HL-60/S4 (cell line): ENCODE data around the gene ASCL2.

Experiments used
- in situ Hi-C: fragments of 300-500 bp; cut with MboI; formaldehyde crosslinking; loops from 2 replicates; pipeline ENCODE4 v1.14.3; 2022; ENCODE audit warnings: low sequenced_read_pairs

The ASCL2 gene, protein sequence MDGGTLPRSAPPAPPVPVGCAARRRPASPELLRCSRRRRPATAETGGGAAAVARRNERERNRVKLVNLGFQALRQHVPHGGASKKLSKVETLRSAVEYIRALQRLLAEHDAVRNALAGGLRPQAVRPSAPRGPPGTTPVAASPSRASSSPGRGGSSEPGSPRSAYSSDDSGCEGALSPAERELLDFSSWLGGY

DNA sequence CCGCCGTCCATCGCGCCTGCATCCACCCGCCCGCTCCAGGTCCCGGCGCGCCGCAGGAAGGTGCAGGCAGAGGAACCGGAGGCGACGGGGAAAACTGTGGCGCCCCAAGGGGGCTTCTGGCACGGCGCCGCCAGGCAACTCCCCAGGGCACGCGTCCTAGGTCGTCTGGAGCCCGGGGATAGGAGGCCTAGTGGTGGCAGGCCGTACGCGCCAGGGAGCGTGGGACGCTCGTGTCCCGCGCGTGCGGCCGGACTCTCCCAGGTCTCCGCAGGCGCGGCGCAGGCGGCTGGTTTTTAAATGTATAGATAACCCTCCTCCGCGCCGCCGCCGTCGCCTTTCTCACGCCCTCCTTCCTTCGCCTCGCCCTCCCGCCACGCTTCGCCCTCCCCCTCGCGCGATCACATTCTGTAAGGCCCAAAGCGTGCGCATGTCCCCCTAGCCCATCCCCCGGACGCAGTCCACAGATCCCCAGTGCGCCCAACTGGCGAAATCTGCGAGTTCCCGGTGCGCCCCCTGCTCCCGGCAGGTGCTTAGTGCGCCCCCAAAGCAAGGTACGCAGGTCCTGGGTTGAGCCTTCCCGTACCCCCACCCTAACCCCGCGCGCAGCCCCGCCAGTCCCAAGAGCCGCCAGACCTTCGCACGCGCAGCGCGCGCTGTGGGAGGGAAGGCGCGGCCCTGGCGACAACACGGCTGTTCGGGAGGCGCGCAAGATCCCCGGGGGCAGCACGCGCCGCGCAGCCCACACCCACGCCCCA, at the start of gene ASCL2:
Gene ASCL2, minus strand, starts transcription at position 267 of the 755 bp plus-strand sequence. Its CDS starts 256 bp downstream, at position 11.
- in situ Hi-C loops: no loop called here

DNA sequence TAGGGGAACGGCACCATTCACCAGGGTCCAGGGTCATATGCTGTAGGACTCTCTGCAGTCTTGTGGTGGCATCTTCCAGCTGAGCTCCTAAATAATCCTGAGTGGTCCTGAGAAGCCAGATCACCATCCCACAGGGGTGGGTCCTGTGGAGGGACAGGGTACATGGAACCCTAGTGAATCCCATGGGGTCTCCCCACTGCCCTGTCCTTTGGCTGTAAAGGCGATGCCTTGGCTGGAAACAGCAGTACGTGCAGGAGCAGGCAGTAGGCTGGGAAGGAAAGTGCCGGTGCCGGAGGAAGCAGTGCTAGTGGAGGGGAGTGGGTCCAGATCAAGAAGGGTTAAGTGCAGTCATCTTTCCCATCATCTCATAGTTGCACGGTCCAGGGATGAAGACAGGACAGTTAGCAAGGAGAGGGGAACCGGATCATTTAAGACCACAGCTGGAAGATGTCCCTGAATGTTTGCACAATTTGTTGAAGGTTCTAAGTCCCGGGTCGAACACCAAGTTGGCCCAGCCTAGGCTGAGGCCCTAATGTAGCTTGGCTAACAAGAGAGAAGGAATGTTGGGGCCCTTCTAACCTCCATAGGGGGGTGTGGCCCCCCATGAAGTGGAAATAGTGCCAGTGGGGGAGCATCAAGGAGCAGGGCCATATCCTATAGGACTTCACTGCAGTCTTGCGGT, 49.5 kb upstream of the ASCL2 start:
- in situ Hi-C loops: no loop called here

DNA sequence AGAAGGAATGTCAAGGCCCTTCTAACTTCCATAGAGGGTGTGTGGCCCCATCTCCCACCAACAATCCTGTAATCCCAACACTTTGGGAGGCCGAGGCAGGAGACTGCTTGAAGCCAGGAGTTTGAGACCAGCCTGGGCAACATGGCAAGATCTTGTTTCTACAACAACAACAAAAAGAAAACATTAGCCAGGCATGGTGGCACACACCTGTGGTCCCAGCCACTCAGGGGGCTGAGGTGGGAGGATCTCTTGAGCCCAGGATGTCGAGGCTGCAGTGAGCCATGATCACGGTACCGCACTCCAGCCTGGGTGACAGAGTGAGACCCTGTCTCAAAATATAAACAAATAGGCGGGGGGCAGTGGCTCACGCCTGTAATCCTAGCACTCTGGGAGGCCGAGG, 48.3 kb upstream of the ASCL2 start:
- in situ Hi-C loops: no loop called here

DNA sequence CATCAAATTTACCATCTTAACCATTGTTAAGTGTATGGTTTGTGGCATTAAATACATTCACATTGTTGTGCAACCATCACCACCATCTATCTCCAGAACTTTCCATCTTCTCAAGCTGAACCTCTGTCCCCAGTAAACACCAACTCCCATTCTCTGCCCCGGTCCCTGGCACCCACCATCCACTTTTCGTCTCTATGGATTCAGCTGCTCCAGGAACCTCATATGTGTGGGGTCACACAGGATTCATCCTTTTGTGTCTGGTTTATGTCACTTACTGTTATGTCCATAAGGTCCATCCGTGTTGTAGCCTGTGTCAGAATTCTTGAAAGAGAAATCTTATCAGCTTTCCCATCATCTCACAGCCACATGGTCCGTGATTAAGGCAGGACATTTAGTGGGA, 47.7 kb upstream of the ASCL2 start:
- in situ Hi-C loops: no loop called here

DNA sequence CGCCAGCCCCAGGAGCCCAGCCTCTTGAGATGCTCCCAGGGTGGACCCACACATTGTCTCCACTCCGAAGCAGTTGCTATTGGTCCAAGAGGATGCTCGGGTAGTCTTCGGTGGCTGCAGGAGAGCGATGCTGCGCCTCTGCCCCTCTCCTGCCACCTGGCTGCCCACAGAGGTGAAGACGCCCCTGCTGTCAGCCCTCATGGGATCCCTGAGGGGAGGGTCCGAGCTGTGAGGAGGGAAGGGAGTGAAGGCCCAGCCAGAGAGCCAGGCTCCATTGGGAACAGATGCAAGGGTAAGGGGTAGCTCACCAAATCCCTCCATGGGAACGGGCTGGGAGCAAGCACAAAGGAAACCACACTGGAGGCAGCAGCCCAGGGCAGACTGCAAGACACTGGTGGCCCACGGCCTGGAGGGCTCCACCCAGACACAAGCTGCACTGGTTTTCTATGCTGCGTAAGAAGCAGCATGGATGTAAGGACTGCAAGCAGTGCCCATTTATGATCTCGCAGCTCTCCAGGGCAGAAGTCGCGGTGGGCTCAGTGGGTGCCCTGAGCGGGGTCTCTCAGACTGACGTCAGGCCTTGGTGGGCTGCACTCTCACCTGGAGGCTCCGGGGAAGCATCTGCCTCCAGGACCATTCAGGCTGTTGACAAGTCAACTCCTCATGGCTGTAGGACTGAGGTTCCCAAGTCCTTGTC, 47.1 kb upstream of the ASCL2 start:
- in situ Hi-C loops: no loop called here

DNA sequence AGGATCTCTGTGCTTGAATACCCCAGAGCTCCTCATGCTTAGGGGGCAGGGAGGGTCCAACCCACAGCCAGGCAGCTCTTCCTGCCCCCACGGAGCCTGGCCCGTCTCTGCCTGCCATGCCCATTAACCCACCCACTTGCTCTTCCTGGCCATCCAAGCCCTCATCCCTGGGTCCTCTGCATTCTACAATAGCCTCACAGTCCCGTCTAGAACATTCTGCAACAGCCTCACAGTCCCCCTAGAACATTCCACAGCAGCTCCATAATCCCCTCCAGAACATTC, 46.5 kb upstream of the ASCL2 start:
- in situ Hi-C loops: no loop called here

DNA sequence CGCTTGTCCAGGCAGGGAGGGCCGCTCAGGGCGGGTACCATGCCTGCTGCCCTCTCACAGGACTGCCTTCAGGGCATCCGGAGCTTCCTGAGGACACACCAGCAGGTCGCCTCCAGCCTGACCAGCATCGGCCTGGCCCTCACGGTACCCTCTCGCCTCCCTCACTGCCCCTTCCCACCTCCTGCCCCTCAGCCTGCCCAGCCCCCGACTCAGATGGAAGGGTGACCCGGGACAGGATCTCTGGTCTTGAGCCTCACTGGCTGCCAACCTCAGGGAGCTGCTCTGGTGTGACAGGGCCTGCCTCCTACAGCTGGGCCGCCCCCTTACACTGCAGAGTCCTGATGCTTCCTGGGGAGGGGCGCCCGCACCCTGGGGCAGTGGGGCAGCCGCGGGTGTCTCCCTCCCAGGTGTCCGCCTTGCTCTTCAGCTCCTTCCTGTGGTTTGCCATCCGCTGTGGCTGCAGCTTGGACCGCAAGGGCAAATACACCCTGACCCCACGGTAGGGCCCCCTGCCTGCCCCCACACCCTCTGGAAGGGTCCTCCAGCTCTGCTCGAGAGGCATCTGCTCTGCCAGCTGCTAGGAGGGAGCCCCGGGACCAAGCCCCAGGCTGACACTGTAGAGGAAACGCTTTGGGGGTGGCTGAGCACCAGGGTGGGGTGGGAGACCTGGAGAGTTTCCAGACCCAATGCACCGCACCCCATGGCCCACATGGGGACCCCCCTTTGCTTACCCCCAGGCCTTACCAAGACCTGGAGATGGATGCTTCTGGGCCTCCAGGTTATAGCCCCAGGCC, 46.0 kb upstream of the ASCL2 start:
- in situ Hi-C loops: no loop called here

DNA sequence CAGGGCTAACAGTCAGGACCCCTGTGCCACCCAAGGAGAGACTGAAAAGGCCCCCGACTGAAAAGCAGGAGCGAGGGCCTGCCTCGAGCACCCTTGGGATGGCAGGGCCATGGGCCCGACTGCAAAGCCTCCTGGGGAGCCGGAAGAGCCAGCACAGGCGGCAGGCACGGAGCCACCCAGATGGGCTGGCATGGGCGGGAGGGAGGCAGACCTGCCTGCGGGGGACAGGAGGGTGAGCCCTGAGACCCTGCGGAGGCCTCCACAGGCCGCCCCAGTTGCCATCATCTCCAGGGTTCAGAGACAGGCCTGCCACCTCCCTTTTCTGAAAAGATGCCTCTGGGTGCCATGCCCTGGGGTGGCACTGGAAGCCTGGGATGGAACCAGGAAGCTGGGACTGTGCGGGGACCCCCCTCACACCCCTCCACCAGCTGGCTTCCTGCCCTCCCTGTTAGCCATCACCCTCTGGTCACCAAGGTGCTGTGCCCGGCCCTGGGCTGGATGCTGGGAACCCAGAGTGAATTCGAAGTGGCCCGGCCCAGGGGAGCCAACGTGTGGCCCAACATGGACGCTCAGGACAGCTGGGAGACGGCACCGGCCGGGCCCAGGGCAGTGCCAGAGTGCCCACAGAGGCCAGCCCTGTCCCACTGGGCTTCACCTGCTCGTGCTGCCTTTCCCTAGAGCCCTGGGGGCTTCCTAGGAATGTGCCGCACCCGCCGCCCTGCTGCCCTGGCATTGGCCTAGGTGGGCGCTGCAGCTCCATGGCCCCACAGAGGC, 45.2 kb upstream of the ASCL2 start:
- in situ Hi-C loops: no loop called here

DNA sequence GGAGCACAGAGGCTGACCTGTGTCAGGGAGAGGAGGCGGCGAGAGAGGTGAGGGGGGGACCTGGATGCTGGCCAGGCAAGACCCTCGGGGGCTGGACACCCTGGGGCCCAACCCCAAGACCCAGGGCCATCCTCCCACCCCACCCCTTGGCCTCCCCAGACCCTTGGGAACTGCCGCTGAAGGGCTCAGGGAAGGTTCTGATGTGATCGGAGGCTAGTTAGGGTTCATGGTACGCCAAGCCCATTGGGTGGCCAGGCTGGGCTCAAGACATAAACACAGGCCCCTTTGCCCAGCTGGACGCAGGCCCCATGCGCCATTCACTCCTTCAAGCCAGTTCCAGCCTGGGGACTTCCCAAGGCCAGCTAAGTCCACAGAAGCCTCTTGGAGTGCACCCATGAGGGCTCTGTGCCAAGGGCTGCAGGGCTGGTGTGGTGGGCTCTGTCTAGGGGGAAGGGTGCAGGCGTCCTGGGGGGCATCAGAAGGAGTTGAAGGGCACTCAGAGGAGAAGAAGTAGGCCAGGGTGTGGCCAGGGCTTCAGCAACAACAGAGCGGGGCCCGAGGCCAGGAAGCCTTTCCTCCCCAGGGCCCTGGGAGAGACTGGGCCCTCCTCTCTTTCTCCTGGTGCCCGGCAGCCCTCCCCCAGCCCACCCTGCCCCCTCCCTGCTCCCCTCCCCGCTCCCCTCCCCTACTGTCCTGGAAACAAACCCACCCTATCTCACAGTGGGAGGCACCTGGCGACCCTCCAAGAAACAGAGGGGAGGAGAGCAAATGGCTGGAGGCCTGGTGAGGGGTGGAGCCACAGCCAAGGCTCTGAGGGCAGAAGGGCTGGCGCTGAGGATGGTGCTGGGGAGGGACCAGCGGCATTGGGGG, 44.4 kb upstream of the ASCL2 start:
- in situ Hi-C loops: no loop called here

DNA sequence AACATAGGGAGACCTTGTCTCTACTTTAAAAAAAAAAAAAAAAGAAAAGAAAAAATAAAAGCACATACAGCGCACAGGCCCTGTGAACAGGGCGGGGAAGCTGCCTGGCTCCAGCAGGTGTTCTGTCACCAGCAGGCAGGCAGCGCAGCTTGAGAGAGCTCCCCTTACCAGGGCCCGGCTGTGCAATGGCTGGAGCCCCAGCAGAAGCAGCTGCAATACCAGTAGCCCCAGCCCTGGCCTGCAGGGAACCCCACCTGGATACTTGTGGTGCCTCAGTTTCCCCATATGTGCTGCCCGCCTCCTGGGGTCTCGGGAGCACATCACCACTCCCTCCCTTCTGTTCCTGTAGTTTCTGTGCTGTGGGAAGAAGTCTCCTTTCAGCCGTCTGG, 43.7 kb upstream of the ASCL2 start:
- in situ Hi-C loops: no loop called here

DNA sequence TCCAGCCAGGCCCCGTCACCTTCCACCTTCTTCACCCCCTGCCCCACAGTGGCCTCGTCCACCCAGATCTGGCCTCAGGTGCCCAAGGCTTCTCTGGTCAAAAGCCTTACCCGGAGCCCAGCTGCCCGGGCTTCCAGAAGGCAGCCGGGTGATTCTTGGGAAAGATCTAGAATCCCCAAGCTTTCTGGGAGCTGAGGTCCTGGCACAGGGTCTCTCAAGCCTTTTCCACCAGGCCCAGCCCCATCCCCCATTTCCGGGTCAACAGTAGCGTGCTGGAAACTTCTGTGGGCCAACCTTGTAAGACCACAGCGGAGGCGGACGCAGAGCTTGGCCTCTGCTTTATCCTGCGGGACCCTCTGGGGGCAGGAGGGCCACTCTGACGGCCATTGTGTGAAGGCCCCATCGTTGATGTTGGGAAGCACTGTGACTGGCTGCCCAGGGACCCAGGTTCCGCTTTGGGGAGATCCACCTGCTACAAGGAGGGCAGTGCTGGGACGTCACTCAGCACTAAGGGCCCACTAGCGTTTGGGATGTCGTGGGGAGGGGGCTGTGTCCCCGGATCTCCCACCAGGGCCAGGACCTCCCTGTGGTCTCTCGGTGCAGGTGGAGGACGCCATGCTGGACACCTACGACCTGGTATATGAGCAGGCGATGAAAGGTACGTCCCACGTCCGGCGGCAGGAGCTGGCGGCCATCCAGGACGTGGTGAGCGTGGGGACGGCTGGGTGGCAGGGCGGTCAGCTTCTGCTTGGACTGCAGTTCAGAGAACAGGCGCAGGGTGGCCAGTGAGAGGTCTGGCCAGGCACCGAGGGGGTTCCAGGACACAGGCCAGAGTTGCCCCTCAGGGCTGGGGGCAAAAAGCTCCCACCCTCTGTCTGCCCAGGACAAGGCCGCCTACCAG, 42.9 kb upstream of the ASCL2 start:
- in situ Hi-C loops: no loop called here

DNA sequence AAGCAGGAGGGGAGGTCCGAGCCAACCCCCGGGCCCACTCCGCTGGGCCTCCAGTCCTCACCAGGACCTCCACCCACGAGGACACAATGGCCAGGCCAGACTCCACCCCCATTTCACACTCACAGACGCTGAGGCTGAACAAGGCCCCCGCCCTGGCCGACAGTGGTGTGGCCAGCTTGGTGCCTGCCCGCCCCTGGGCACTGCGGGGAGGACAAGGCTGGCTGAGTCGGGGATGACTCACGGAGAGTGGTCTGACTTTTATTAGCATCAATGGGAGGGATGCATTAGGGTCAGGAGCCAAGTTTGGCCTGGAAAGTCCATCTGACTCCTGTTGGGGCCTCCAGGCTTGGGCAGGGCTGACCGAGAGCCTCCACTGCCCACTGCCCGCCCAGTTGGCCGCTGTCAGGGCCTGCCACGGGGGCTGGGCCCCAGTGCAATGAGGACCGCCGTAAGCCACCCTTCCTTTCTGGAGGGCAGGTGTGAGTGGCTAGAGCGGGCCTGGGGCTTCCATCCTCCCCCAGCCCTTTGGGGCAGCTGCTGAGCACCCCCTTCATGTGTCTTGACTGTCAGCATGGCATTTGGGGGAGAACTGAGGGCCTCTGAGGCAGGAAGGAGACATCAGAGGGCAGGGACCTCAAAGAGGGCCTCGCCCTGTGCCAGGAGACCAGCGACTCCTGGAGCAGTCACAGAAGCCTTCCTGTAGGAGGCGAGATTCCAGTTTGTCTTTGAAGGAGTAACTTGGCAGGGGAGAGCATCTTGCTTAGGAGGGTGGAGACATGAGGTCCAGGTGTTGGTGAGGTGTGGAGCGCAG, 42.0 kb upstream of the ASCL2 start:
- in situ Hi-C loops: no loop called here

DNA sequence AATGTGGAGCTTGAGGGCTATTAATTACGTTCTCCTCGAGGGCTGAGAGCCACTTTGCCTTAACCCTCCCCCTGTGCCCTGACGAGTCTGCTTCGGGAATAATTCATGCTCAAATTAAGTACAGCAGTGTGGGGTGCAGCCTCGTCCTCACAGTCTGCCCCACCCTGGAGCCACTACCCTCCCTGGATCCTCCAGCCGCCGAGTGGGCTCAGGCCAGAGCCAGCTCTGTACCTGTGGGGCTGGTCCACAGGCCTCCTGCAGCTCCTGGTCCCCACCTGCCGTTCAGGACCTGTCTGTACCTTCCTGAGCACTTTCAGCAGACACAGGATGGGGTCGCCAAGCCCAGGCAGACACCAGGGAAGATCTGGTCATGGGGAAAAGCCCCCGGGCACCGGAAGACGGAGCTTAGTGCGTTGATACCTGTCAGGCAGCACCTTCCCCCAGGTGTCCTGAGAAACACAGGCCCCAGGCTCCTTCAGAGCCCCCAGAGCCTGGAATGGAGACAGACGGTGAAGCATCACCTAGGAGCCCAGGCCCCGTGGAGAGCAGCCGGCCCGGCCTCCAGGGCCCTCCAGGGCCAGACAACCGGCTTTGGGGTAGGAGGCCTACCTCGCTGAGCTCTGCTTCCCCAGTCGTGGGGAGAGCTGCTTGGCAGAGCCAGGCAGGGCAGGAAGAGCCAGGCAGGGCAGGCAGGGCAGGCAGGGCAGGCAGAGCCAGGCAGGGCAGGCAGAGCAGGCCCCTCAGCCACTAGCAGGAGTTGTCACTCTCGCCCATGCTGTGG, 41.2 kb upstream of the ASCL2 start:
- in situ Hi-C loops: no loop called here

DNA sequence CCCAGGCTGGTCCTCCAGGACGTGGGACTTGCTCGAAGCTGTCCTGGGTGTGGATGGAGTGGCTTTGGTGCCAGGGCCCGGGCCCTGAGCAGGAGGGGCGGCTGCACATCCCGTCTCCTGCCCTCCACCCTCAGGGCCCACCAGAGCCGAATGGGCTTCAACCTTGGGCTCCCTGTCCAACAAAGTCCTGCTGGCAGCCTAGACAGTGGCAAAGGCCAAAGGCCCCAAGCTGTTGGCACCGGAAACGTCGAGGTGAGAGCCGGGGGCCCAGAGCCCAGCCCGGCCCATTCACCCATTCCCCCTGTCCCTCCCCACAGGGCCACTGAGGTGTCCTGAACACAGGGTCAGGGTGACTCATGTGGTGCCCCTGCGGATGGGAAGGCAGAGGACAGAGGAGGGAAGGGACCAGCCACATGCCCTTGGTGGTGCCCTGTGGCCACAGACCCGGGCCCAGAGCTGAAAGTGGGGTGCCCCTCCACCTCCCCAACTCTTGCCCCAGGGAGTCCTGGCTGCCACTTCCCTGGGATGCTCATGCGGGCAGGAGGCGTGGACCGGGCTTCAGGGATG, 40.5 kb upstream of the ASCL2 start:
- in situ Hi-C loops: no loop called here

DNA sequence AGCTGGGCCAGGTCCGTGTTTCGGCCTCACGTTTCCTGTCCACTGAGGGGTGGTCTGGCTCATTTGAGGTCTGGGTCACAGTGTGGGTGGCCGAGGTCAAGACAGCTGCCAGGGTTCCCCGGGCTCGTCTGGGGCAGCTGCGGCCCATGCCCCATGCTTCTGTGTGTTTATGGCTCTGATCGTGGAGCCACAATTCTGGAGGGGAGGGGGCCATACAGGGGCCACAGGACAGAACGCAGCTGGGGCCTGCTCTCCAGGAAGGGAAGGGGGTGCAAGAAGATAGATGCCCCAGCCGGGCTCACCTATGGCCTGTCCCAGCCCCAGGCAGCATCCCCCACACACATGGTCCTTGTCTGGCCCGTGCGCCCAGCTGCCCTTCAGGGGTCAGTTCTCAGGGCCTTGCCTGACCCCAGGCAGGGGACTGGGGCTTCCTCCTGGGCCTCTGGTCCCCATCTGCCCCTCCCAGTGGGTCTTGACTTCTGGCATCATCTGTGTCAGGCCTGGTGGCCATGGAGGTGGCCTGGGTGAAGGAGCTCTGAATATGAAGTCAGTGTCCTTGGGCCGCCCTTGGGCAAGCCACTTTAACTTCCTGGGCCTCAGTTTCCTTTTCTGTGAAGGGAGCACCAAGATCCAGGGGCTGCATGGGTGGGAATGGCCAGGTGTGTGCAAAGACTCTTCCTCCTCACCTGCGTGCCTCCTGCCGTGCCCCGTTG, 39.8 kb upstream of the ASCL2 start:
- in situ Hi-C loops: no loop called here
